Panc1 (cell line): ENCODE measurements around the gene RIMOC1. TPM values are rescaled to one million over a fixed set of nuclear protein-coding genes. Genes with fewer than 3 reads are reported as not detected.

ENCODE experiments used
- total RNA-seq: library from RNA; stranded (reverse); gene quantifications from one replicate; pipeline ENCODE4 v1.2.1, GENCODE V29; 2021; ENCODE audit not compliant: unreplicated experiment

RIMOC1 gene
- total RNA-seq, 1 experiment from 2014 or later = 24.5 TPM

Other genes starting within 250 kb of the RIMOC1 start
- 10.5 TPM for gene OXCT1, start 33.9 kb upstream of the RIMOC1 start, total RNA-seq
- gene FBXO4, start 20.9 kb downstream of the RIMOC1 start, total RNA-seq = 5.7 TPM